GM12878 (cell line): Measurements from ENCODE around the gene BNIP3. TPM values are rescaled to one million over a fixed set of nuclear protein-coding genes. Genes with fewer than 3 reads are reported as not detected.

Experiments
- ATAC-seq: fragments of 200-7000 bp; cut with Tn5 transposase; 3 replicates; pipeline ENCODE4 v1.9.1; 2020; ENCODE audit warnings: mild to moderate bottlenecking, moderate library complexity
- BruUV-seq: library from RNA; stranded (reverse); fragments of 400-500 nt; replicated peaks from 2 replicates; lab custom pipeline; 2021; lab: Mats Ljungman, UMichigan
- CTCF ChIA-PET: fragments of 300-600 bp; sonication (Branson Sonifier 250); formaldehyde crosslinking; extraction: SDS; loops from one replicate; lab custom pipeline; 2021; ENCODE audit warnings: inconsistent platforms; lab: Yijun Ruan, JAX
- POLR2A ChIA-PET: fragments of 350-600 bp; formaldehyde crosslinking; extraction: SDS; loops from one replicate; lab custom pipeline; 2021; ENCODE audit warnings: inconsistent platforms; lab: Charles Lee
- RAD21 ChIA-PET: fragments of 300-600 bp; sonication (Branson Sonifier 250); formaldehyde crosslinking; loops from one replicate; lab custom pipeline; 2023; ENCODE audit warnings: antibody characterized with exemption; ENCODE audit not compliant: unreplicated experiment; lab: Charles Lee
- SMC1A ChIA-PET: fragments of 300-600 bp; sonication (Branson Sonifier 250); formaldehyde crosslinking; loops from one replicate; lab custom pipeline; 2023; ENCODE audit not compliant: unreplicated experiment, uncharacterized antibody; lab: Charles Lee
- DNase-seq: peaks from one replicate; pipeline ENCODE4 v3.0.0-alpha.2; 2011; ENCODE audit warnings: low read depth, low spot score
- FAIRE-seq: peaks from 3 replicates; lab custom pipeline; 2011; peaks lifted over from hg19 to GRCh38; lab: Jason Lieb, UNC
- H2AFZ ChIP-seq: 2 replicates; pipeline ENCODE4 v1.6.0; 2011; ENCODE audit warnings: low read depth, low read length, control low read depth; ENCODE audit not compliant: control insufficient read depth
- H3K27ac ChIP-seq: 2 replicates; pipeline ENCODE4 v1.5.1; 2011; ENCODE audit warnings: control low read depth; ENCODE audit not compliant: control insufficient read depth, insufficient read depth
- H3K27me3 ChIP-seq, 2 experiments: replicated peaks in 1 of 2; 2 replicates each; pipeline versions ENCODE4 v1.6.0 to v1.6.1; 2011; ENCODE audit warnings: low read length in 1 of 2; ENCODE audit not compliant: control insufficient read depth in 2 of 2, insufficient read depth in 2 of 2
- H3K36me3 ChIP-seq, 2 experiments: 2 replicates each; pipeline ENCODE4 v1.5.1; 2011; ENCODE audit warnings: low read length in 1 of 2; ENCODE audit not compliant: control insufficient read depth in 2 of 2, insufficient read depth in 2 of 2
- H3K4me1 ChIP-seq: 2 replicates; pipeline ENCODE4 v1.6.1; 2011; ENCODE audit warnings: mild to moderate bottlenecking, low read length, moderate library complexity, mixed read lengths; ENCODE audit not compliant: control insufficient read depth, insufficient read depth
- H3K4me2 ChIP-seq: 2 replicates; pipeline ENCODE4 v1.6.0; 2011; ENCODE audit warnings: control low read depth; ENCODE audit not compliant: control insufficient read depth, insufficient read depth
- H3K4me3 ChIP-seq: fragments of 200-600 bp; sonication (generic); 2 replicates; pipeline ENCODE4 v1.5.1; 2016
- H3K79me2 ChIP-seq: 2 replicates; pipeline ENCODE4 v1.6.0; 2011; ENCODE audit warnings: low read length; ENCODE audit not compliant: control insufficient read depth, insufficient read depth
- H3K9ac ChIP-seq: 2 replicates; pipeline ENCODE4 v1.8.0; 2011; ENCODE audit warnings: low read length, control low read depth, mixed read lengths; ENCODE audit not compliant: control insufficient read depth, insufficient read depth
- H3K9me3 ChIP-seq: replicated peaks from 3 replicates; pipeline ENCODE4 v1.5.1; 2011; ENCODE audit warnings: mild to moderate bottlenecking, low read length; ENCODE audit not compliant: control insufficient read depth, insufficient read depth
- H4K20me1 ChIP-seq: 2 replicates; pipeline ENCODE4 v1.6.0; 2011; ENCODE audit not compliant: control insufficient read depth, insufficient read depth
- BCLAF1 ChIP-seq: fragments of 450-650 bp; IDR thresholded peaks from 2 replicates; pipeline ENCODE4 v1.6.1; 2017; ENCODE audit warnings: antibody characterized with exemption, mild to moderate bottlenecking, moderate library complexity
- CBX3 ChIP-seq: fragments of 200-600 bp; sonication (generic); IDR thresholded peaks from 2 replicates; pipeline ENCODE4 v1.6.1; 2016; ENCODE audit warnings: low read depth, borderline replicate concordance
- CHD2 ChIP-seq: IDR thresholded peaks from 2 replicates; pipeline ENCODE4 v1.6.1; 2011; ENCODE audit warnings: low read depth, low read length, improper control_type of control experiment, borderline replicate concordance
- EED ChIP-seq: sonication (generic); IDR thresholded peaks from 2 replicates; pipeline ENCODE4 v1.6.1; 2016; ENCODE audit warnings: antibody characterized with exemption, low read depth
- EGR1 ChIP-seq, 2 experiments: IDR thresholded peaks; 1 replicate in 1 of 2; 2 replicates in 1 of 2; pipeline ENCODE4 v1.6.1; 2011 to 2012; ENCODE audit warnings: low read depth in 2 of 2, low read length in 2 of 2, borderline replicate concordance in 1 of 2, mild to moderate bottlenecking in 1 of 2, moderate library complexity in 1 of 2
- ELK1 ChIP-seq: IDR thresholded peaks from 2 replicates; pipeline ENCODE4 v1.6.1; 2012; ENCODE audit warnings: low read depth, low read length, improper control_type of control experiment
- FOXK2 ChIP-seq: fragments of 450-650 bp; IDR thresholded peaks from 2 replicates; pipeline ENCODE4 v1.6.1; 2017; ENCODE audit warnings: mild to moderate bottlenecking, moderate library complexity
- GABPA ChIP-seq: IDR thresholded peaks from 2 replicates; pipeline ENCODE4 v1.6.1; 2014; ENCODE audit warnings: antibody characterized with exemption, low read depth, mild to moderate bottlenecking, inconsistent platforms
- MTA3 ChIP-seq: IDR thresholded peaks from 2 replicates; pipeline ENCODE4 v1.6.1; 2012; ENCODE audit warnings: low read length, inconsistent platforms, borderline replicate concordance
- PAX8 ChIP-seq: fragments of 450-650 bp; IDR thresholded peaks from 2 replicates; pipeline ENCODE4 v1.6.1; 2017; ENCODE audit warnings: mild to moderate bottlenecking, moderate library complexity
- POLR2A ChIP-seq: IDR thresholded peaks from 2 replicates; pipeline ENCODE4 v1.6.1; 2011; ENCODE audit warnings: low read depth, mild to moderate bottlenecking, low read length
- RB1 ChIP-seq: fragments of 450-650 bp; formaldehyde crosslinking; IDR thresholded peaks from 2 replicates; pipeline ENCODE4 v1.6.1; 2017; ENCODE audit warnings: mild to moderate bottlenecking, borderline replicate concordance
- SKIL ChIP-seq: fragments of 450-650 bp; IDR thresholded peaks from 2 replicates; pipeline ENCODE4 v1.6.1; 2017; ENCODE audit warnings: mild to moderate bottlenecking, low read depth, inconsistent platforms; ENCODE audit not compliant: poor library complexity, severe bottlenecking
- SMAD1 ChIP-seq: fragments of 450-650 bp; IDR thresholded peaks from 2 replicates; pipeline ENCODE4 v1.6.1; 2018; ENCODE audit warnings: mild to moderate bottlenecking, low read depth; ENCODE audit not compliant: partially characterized antibody
- SP1 ChIP-seq: IDR thresholded peaks from one replicate; pipeline ENCODE4 v1.6.1; 2011; ENCODE audit warnings: low read depth, low read length
- USF2 ChIP-seq: IDR thresholded peaks from 2 replicates; pipeline ENCODE4 v1.6.1; 2011; ENCODE audit warnings: low read depth, low read length, improper control_type of control experiment, borderline replicate concordance
- ZBED1 ChIP-seq: IDR thresholded peaks from 2 replicates; pipeline ENCODE4 v1.6.1; 2016; ENCODE audit warnings: borderline replicate concordance
- ZNF24 ChIP-seq: fragments of 450-650 bp; IDR thresholded peaks from 2 replicates; pipeline ENCODE4 v1.6.1; 2017; ENCODE audit warnings: antibody characterized with exemption, mild to moderate bottlenecking
- ZNF274 ChIP-seq: IDR thresholded peaks from one replicate; pipeline ENCODE4 v1.8.0; 2011; ENCODE audit not compliant: insufficient read length, insufficient read depth
- ZNF384 ChIP-seq: IDR thresholded peaks from 2 replicates; pipeline ENCODE4 v1.6.1; 2012; ENCODE audit warnings: low read depth, mild to moderate bottlenecking, low read length, improper control_type of control experiment, borderline replicate concordance
- WGBS: methylation state at CpG from one replicate; pipeline ENCODE4 v1.1.6; 2016; ENCODE audit warnings: low lambda C conversion rate; ENCODE audit not compliant: insufficient replicate concordance, insufficient coverage; ENCODE audit errors: missing lambda C conversion rate; 5-methylcytosine and 5-hydroxymethylcytosine counted together
- in situ Hi-C: fragments of 300-500 bp; cut with MboI; formaldehyde crosslinking; loops from 9 replicates; pipeline ENCODE4 v1.14.3; 2018; ENCODE audit warnings: mixed read lengths
- intact Hi-C: fragments of 100-400 bp; cut with micrococcal nuclease; formaldehyde crosslinking; loops from one replicate; pipeline ENCODE4 v1.14.2; 2022; ENCODE audit not compliant: unreplicated experiment
- polyA plus RNA-seq, 11 experiments: library from polyadenylated mRNA; depleted of rRNA in 4 of 11; unstranded in 6 of 11; stranded (reverse) in 5 of 11; fragments of >200 nt; fragmentation: Nextera tagmentation in 4 of 11; fragmentation: Illumina TruSeq in 1 of 11; extraction: Ambion mirVana in 4 of 11; extraction: Trizol in 1 of 11; gene quantifications; 1 replicate in 1 of 11; 2 replicates in 10 of 11; pipeline versions ENCODE4 v1.2.1 to v1.2.3, GENCODE V29; 2011 to 2016; ENCODE audit warnings: inconsistent platforms in 2 of 11, missing spikeins in 2 of 11, low read depth in 1 of 11
- total RNA-seq, 4 experiments: library from RNA; depleted of rRNA in 3 of 4; stranded (reverse); fragments of >200 nt in 3 of 4; fragmentation: Illumina TruSeq in 1 of 4; extraction: Trizol in 1 of 4; gene quantifications; 2 replicates each; pipeline versions ENCODE4 v1.2.1 to v1.2.3, GENCODE V29; 2013 to 2021

The BNIP3 gene
- total and polyA plus RNA-seq, 10 of the 15 experiments (the other 5 are each of a cell fraction or from before 2014, with no cell fraction given), result 7.7 to 122 (median 29.9) TPM

GRCh38 chr10:132022241-132022640 is 40.5 kb upstream of the BNIP3 start:
- in situ Hi-C loops, result loop anchor here (5.0 to 10.0 kb wide), 2 partner anchors 135 to 1837 kb away; no protein-coding TSS in a partner anchor
- TF ChIP-seq POLR2A (no peak), ELK1 (no peak), USF2 (no peak), SKIL (no peak), MTA3 (no peak), RB1 (no peak), EGR1 (IDR thresholded peaks at IDR 0.05; ENCODE audit: borderline replicate concordance in 1 of 2, low read depth in 2 of 2, low read length in 2 of 2) (no peak), BCLAF1 (no peak), ZNF274 (no peak), GABPA (no peak), CBX3 (no peak), FOXK2 (no peak), CHD2 (no peak), PAX8 (no peak), ZBED1 (no peak), ZNF384 (no peak), SP1 (no peak), SMAD1 (no peak), EED (no peak), ZNF24 (no peak)
- TF ChIP-seq, all 136 proteins: peak for 0
- ChIA-PET SMC1A (interaction anchor here (2.0 kb wide), 1 partner anchor 136 kb away, joined by 17 read pairs; no protein-coding TSS in a partner anchor), CTCF (interaction anchor here (0.8 to 2.0 kb wide), 12 partner anchors 9 to 150 kb away, joined by 3 to 50 read pairs (median 5); partner anchors contain the start of genes BNIP3 and PPP2R2D), RAD21 (interaction anchor here (1.0 to 1.9 kb wide), 6 partner anchors 14 to 147 kb away, joined by 3 to 30 read pairs (median 5); partner anchors contain the start of gene PPP2R2D), POLR2A (no interaction called here)
- Histone ChIP-seq H3K27ac (no peak overlapping the region), H3K9me3 (no peaks in the 10 kb centered on the region), H2AFZ (no peak overlapping the region), H3K4me1 (no peaks in the 10 kb centered on the region), H3K27me3 (no peaks in the 10 kb centered on the region), H3K9ac (no peak overlapping the region), H3K79me2 (no peaks in the 10 kb centered on the region), H3K4me3 (no peak overlapping the region), H3K36me3 (no peaks in the 10 kb centered on the region), H3K4me2 (no peak overlapping the region), H4K20me1 (no peaks in the 10 kb centered on the region)
- ATAC-seq (no peak), FAIRE-seq (no peak), DNase-seq (no peak)
- BruUV-seq, result no TSS peak
- 52% methylated on average over 18 of the region's 18 CpGs for WGBS
- intact Hi-C loops, result no loop called here
